Measurements from ENCODE around the gene GABBR2.

Gene GABBR2

DNA sequence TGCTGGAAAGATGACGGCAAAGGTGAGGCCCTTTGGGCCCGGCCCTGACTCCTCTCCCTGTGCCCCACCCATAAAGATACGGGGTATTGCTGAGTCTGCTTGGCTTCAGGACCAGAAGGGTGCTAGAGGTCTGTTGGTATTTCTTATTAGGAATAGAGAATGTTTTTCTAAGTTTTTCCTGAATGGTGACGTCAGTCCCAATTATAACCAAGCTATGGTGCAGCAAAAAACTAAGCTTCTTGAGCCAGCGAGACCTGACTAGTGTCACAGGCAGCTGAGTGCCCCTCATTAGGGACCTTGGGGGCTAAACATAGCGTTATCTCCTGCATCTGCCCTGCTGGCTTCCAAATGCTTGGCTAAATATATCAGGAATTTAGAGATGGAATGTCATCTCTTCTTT lies 302.3 kb downstream of the GABBR2 start:
- H3K9me2 ChIP-seq (replicated peaks; ENCODE audit: control insufficient read depth, low read length) = no peaks in the 10 kb centered on the region
- no peaks in the 10 kb centered on the region for H3F3A ChIP-seq (ENCODE audit: control insufficient read depth, insufficient read depth)
- H3K79me2 ChIP-seq (ENCODE audit: control insufficient read depth, low read length) = no peaks in the 10 kb centered on the region

DNA sequence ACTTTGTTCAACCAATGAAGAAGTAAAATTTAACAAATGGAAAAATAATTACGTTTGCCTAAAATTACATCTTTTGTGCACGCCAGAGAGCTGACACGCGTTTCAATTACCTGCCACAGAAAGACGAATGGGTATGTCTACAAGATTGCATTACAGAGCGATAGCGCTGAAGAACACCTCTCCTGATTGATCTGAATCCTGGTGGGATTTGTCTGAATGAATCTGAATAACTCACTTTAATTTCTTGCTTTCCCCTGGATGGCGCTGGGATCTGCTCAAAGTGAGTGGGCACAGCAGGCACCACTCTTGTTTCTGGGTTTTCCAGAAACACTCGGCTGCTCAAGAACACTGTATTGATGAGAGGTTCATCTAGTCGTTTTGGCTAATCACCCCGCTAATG lies 304.5 kb downstream of the GABBR2 start:
- Histone ChIP-seq H3F3A (ENCODE audit: control insufficient read depth, insufficient read depth) (no peaks in the 10 kb centered on the region), H3K4me1 (ENCODE audit: control insufficient read depth, low read length) (no peaks in the 10 kb centered on the region), H3K9me3 (ENCODE audit: control insufficient read depth, insufficient read depth, low read length) (no peaks in the 10 kb centered on the region), H3K4me3 (ENCODE audit: low read length) (no peak overlapping the region), H3K4me2 (ENCODE audit: low read length) (no peak overlapping the region), H3K36me3 (ENCODE audit: control insufficient read depth, low read length) (no peaks in the 10 kb centered on the region), H4K20me1 (ENCODE audit: control insufficient read depth, insufficient read depth, low read depth, low read length) (no peaks in the 10 kb centered on the region), H3K27me3 (ENCODE audit: control insufficient read depth, low read length) (peaks cover 8% of the 10 kb centered on the region), H3K79me2 (ENCODE audit: control insufficient read depth, low read length) (no peaks in the 10 kb centered on the region), H3K9me2 (replicated peaks; ENCODE audit: control insufficient read depth, low read length) (no peaks in the 10 kb centered on the region), H3K27ac (ENCODE audit: low read depth, low read length) (no peak overlapping the region)
- TF ChIP-seq, protein P1, sequence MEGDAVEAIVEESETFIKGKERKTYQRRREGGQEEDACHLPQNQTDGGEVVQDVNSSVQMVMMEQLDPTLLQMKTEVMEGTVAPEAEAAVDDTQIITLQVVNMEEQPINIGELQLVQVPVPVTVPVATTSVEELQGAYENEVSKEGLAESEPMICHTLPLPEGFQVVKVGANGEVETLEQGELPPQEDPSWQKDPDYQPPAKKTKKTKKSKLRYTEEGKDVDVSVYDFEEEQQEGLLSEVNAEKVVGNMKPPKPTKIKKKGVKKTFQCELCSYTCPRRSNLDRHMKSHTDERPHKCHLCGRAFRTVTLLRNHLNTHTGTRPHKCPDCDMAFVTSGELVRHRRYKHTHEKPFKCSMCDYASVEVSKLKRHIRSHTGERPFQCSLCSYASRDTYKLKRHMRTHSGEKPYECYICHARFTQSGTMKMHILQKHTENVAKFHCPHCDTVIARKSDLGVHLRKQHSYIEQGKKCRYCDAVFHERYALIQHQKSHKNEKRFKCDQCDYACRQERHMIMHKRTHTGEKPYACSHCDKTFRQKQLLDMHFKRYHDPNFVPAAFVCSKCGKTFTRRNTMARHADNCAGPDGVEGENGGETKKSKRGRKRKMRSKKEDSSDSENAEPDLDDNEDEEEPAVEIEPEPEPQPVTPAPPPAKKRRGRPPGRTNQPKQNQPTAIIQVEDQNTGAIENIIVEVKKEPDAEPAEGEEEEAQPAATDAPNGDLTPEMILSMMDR (IDR thresholded peaks at IDR 0.05; ENCODE audit: low read depth, low read length, poor library complexity, severe bottlenecking) = no peak
- TF ChIP-seq EZH2phosphoT487 (IDR thresholded peaks at IDR 0.05; ENCODE audit: borderline replicate concordance, low read length) = no peak

More for the DNA sequence above, 302.3 kb downstream of the GABBR2 start:
- Histone ChIP-seq H4K20me1 (ENCODE audit: control insufficient read depth, insufficient read depth, low read depth, low read length) (no peaks in the 10 kb centered on the region), H3K27me3 (ENCODE audit: control insufficient read depth, low read length) (peaks cover 19% of the 10 kb centered on the region), H3K4me1 (ENCODE audit: control insufficient read depth, low read length) (no peaks in the 10 kb centered on the region), H3K4me3 (ENCODE audit: low read length) (no peak overlapping the region), H3K36me3 (ENCODE audit: control insufficient read depth, low read length) (no peaks in the 10 kb centered on the region), H3K9me3 (ENCODE audit: control insufficient read depth, insufficient read depth, low read length) (no peaks in the 10 kb centered on the region), H3K4me2 (ENCODE audit: low read length) (no peak overlapping the region), H3K27ac (ENCODE audit: low read depth, low read length) (no peak overlapping the region)
- TF ChIP-seq EZH2phosphoT487 (IDR thresholded peaks at IDR 0.05; ENCODE audit: borderline replicate concordance, low read length) = no peak
- TF ChIP-seq, protein P1 (IDR thresholded peaks at IDR 0.05; ENCODE audit: low read depth, low read length, poor library complexity, severe bottlenecking) = no peak

DNA sequence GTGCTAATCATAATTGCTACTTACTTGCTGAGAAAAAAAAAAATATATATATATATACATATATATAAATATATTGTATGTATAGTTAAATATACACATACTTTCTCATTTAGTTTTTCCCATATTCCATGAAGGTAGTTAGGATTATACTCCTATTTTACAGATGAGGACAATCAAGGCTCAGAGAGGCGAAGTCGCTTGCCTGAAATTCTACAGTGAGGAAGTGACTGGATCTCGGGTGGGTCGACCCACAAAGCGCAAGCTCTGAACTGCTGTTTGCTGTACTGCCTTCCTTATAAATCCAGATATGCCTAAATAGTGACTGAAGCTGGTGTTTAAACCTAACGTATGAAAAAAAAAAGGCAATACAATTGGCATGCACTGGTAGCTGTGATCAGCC lies 305.0 kb downstream of the GABBR2 start:
- Histone ChIP-seq H3K79me2 (ENCODE audit: control insufficient read depth, low read length) (no peaks in the 10 kb centered on the region), H3K4me1 (ENCODE audit: control insufficient read depth, low read length) (no peaks in the 10 kb centered on the region), H3K4me3 (ENCODE audit: low read length) (no peak overlapping the region), H3K36me3 (ENCODE audit: control insufficient read depth, low read length) (no peaks in the 10 kb centered on the region), H3K27me3 (ENCODE audit: control insufficient read depth, low read length) (peaks cover 8% of the 10 kb centered on the region), H3F3A (ENCODE audit: control insufficient read depth, insufficient read depth) (no peaks in the 10 kb centered on the region), H3K9me2 (replicated peaks; ENCODE audit: control insufficient read depth, low read length) (no peaks in the 10 kb centered on the region), H4K20me1 (ENCODE audit: control insufficient read depth, insufficient read depth, low read depth, low read length) (no peaks in the 10 kb centered on the region), H3K4me2 (ENCODE audit: low read length) (no peak overlapping the region), H3K9me3 (ENCODE audit: control insufficient read depth, insufficient read depth, low read length) (no peaks in the 10 kb centered on the region), H3K27ac (ENCODE audit: low read depth, low read length) (no peak overlapping the region)
- TF ChIP-seq, protein P1 (IDR thresholded peaks at IDR 0.05; ENCODE audit: low read depth, low read length, poor library complexity, severe bottlenecking) = no peak
- TF ChIP-seq EZH2phosphoT487 (IDR thresholded peaks at IDR 0.05; ENCODE audit: borderline replicate concordance, low read length) = no peak
